ENCODE results near the gene PEX6.

DNA sequence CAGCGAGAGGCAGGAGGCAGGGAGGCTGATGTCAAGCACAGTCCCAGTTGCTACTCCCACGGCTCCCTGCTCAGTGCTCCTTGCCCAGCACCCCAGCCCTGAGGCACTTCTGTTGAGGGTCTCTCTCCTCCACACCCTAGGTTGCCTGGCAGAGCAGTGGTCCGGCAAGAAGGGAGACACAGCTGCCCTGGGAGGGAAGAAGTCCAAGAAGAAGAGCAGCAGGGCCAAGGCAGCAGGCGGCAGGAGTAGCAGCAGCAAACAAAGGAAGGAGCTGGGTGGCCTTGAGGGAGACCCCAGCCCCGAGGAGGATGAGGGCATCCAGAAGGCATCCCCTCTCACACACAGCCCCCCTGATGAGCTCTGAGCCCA, 40.6 kb downstream of the PEX6 start:
- TF ChIP-seq TAF1 (IDR thresholded peaks at IDR 0.05; ENCODE audit: borderline replicate concordance, low read depth, low read length), result no peak
- TF ChIP-seq POLR2AphosphoS5 (IDR thresholded peaks at IDR 0.05; ENCODE audit: low read depth, low read length), result peak; percentile 16; the same call in 1 of the 2 replicates

Measured in GM12892 (cell line).